Embryonic facial prominence (tissue), 1 donor: ENCODE data around the gene APOBEC3C.
"Not testable (repeated sequence)": the region's sequence is repeated elsewhere in the genome, so short reads cannot be mapped to it uniquely, and the experiment has no call there.

Experiments used
- DNase-seq: peaks from one replicate; pipeline ENCODE4 v3.0.0-alpha.2; 2016; ENCODE audit errors: extremely low spot score

The APOBEC3C gene

GRCh38 chr22:38981992-38982927, 31.8 kb upstream of the APOBEC3C start, which contains the start of gene APOBEC3B:
APOBEC3B (plus strand) TSS chr22:38982347; CDS start chr22:38982454, 107 bp downstream.
- DNase-seq, result peak; percentile 30

GRCh38 chr22:38984224-38984623, 29.8 kb upstream of the APOBEC3C start:
- no peak for DNase-seq

GRCh38 chr22:38984784-38985757, 29.0 kb upstream of the APOBEC3C start:
- not testable (repeated sequence) for DNase-seq

- no peak for DNase-seq
Measured at GRCh38 chr22:38986629-38987028, 27.4 kb upstream of the APOBEC3C start.

- no peak for DNase-seq
Measured at GRCh38 chr22:38987171-38987895, 26.7 kb upstream of the APOBEC3C start.

GRCh38 chr22:38989466-38989865, 24.6 kb upstream of the APOBEC3C start:
- DNase-seq, result no peak

- not testable (repeated sequence) for DNase-seq
Measured at GRCh38 chr22:38992871-38993371, 21.1 kb upstream of the APOBEC3C start.

GRCh38 chr22:38996105-38996504, 18.0 kb upstream of the APOBEC3C start:
- no peak for DNase-seq

GRCh38 chr22:38997518-38997917, 16.5 kb upstream of the APOBEC3C start:
- no peak for DNase-seq

GRCh38 chr22:39003165-39003638, 10.9 kb upstream of the APOBEC3C start:
- DNase-seq, result no peak

GRCh38 chr22:39007177-39007576, 6.9 kb upstream of the APOBEC3C start:
- no peak for DNase-seq

- DNase-seq, result not testable (repeated sequence)
Measured at GRCh38 chr22:39008271-39008850, 5.7 kb upstream of the APOBEC3C start.

GRCh38 chr22:39010946-39011345, 3.1 kb upstream of the APOBEC3C start:
- no peak for DNase-seq

- DNase-seq, result no peak
Measured at GRCh38 chr22:39012533-39013511, 1.2 kb upstream of the APOBEC3C start.

GRCh38 chr22:39013561-39013941, 506 bp upstream of the APOBEC3C start:
- DNase-seq, result not testable (repeated sequence)

- not testable (repeated sequence) for DNase-seq
Measured at GRCh38 chr22:39014723-39015121, 665 bp downstream of the APOBEC3C start.

- DNase-seq, result no peak
Measured at GRCh38 chr22:39016592-39016991, 2.5 kb downstream of the APOBEC3C start.

- no peak for DNase-seq
Measured at GRCh38 chr22:39017596-39018365, 3.7 kb downstream of the APOBEC3C start.
